ENCODE data around the gene TCEAL4.
"Not testable (repeated sequence)": the region's sequence is repeated elsewhere in the genome, so short reads cannot be mapped to it uniquely, and the experiment has no call there.

Gene TCEAL4

DNA sequence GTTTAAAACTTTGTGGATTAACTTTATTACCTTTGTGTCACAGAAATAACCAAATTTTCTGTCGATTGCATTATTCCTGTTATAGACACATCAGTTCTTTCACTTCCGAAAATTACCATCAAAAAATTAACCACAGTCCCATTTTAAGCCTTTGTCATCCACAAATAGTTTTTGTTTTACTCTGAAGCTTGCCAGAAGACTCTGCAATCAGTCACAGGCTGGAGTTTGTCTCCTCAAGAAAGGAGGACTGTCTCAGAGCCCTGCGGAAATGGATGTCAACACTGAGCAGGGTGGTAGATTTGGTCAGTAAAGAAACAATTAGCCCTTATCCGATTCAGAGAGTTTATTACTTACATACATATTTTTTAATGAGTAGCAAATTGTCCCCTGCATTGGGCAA, 20.1 kb upstream of the TCEAL4 start:
- TF ChIP-seq, protein P1, sequence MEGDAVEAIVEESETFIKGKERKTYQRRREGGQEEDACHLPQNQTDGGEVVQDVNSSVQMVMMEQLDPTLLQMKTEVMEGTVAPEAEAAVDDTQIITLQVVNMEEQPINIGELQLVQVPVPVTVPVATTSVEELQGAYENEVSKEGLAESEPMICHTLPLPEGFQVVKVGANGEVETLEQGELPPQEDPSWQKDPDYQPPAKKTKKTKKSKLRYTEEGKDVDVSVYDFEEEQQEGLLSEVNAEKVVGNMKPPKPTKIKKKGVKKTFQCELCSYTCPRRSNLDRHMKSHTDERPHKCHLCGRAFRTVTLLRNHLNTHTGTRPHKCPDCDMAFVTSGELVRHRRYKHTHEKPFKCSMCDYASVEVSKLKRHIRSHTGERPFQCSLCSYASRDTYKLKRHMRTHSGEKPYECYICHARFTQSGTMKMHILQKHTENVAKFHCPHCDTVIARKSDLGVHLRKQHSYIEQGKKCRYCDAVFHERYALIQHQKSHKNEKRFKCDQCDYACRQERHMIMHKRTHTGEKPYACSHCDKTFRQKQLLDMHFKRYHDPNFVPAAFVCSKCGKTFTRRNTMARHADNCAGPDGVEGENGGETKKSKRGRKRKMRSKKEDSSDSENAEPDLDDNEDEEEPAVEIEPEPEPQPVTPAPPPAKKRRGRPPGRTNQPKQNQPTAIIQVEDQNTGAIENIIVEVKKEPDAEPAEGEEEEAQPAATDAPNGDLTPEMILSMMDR (conservative IDR thresholded peaks at IDR 0.05): no peak
- no peak overlapping the region for H3K27ac ChIP-seq

- TF ChIP-seq, protein P1 (conservative IDR thresholded peaks at IDR 0.05): no peak
- no peak overlapping the region for H3K27ac ChIP-seq
Measured at GRCh38 chrX:103565752-103566151, 19.6 kb upstream of the TCEAL4 start.

GRCh38 chrX:103571121-103571520, 14.2 kb upstream of the TCEAL4 start:
- TF ChIP-seq, protein P1 (conservative IDR thresholded peaks at IDR 0.05): no peak
- H3K27ac ChIP-seq: no peak overlapping the region

DNA sequence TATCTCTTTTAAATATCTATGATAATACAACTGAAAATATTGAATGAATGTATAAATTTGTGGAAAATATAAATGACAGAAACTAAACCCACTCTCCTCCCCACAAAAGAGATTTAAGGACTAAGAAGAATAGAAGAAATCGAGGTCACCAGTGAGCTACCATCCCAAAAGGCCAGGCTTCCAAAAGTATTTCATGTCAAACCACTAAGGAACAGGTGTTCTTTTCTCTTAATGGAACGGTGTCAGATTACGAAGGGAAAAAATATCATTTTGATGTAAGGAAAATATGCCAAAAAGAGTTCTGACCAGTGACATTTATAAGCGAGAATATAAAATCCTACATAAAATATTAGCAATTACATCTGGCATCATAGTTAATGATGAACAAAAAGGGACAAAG, 13.6 kb upstream of the TCEAL4 start:
- TF ChIP-seq, protein P1 (conservative IDR thresholded peaks at IDR 0.05): no peak
- no peak overlapping the region for H3K27ac ChIP-seq

- TF ChIP-seq, protein P1 (conservative IDR thresholded peaks at IDR 0.05): no peak
- no peak overlapping the region for H3K27ac ChIP-seq
Measured at GRCh38 chrX:103573202-103573601, 12.1 kb upstream of the TCEAL4 start.

- TF ChIP-seq, protein P1 (conservative IDR thresholded peaks at IDR 0.05): no peak
- H3K27ac ChIP-seq: no peak overlapping the region
Measured at GRCh38 chrX:103584596-103584995, 719 bp upstream of the TCEAL4 start.

DNA sequence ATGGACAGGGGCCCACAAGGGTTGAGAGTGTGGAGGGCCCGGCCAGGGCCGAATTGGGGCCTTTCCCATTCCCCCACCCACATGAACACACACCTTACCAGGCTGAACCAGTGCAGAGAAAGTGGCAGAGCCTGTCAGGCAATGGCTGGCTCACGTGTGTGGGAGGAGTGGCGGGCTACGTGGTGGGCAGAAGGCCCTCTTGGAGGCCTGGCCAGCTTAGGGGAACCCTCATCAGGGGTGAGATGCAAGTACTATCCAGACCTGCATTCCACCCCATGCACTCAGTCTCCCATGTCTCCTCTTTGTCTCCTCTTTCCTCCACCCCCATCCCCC, 965 bp downstream of the TCEAL4 start:
- peak overlapping the region; percentile 56 for H3K27ac ChIP-seq
- TF ChIP-seq, protein P1 (conservative IDR thresholded peaks at IDR 0.05): no peak

- no peak overlapping the region for H3K27ac ChIP-seq
- TF ChIP-seq, protein P1 (conservative IDR thresholded peaks at IDR 0.05): no peak
Measured at GRCh38 chrX:103586659-103587058, 1.3 kb downstream of the TCEAL4 start.

DNA sequence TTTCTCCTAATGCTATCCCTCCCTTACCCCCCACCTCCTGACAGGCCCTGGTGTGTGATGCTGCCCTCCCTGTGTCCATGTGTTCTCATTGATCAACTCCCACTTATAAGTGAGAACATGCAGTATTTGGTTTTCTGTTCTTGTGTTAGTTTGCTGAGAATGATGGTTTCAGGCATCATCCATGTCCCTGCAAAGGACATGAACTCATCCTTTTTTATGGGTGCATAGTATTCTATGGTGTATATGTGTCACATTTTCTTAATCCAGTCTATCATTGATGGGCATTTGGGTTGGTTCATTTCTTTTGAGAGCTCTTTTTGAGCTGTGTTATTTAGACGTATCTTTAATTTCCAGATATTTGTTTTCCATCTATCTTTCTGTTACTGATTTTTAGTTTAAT, 7.0 kb downstream of the TCEAL4 start:
- not testable (repeated sequence) for H3K27ac ChIP-seq

GRCh38 chrX:103595202-103595601, 9.9 kb downstream of the TCEAL4 start:
- H3K27ac ChIP-seq: not testable (repeated sequence)
